Skeletal muscle satellite cell (primary cell): ENCODE measurements around the gene OGA.
"Not testable (repeated sequence)": the region's sequence is repeated elsewhere in the genome, so short reads cannot be mapped to it uniquely, and the experiment has no call there.

Experiments used
- H3K27me3 ChIP-seq: 2 replicates; pipeline ENCODE4 v1.7.0; 2013; ENCODE audit warnings: low read length; ENCODE audit not compliant: control insufficient read depth, insufficient read depth
- H3K36me3 ChIP-seq: 2 replicates; pipeline ENCODE4 v1.7.0; 2013; ENCODE audit warnings: mild to moderate bottlenecking, control low read depth, low read length; ENCODE audit not compliant: insufficient read depth
- H3K4me1 ChIP-seq: 2 replicates; pipeline ENCODE4 v1.7.0; 2013; ENCODE audit warnings: low read length; ENCODE audit not compliant: control insufficient read depth, insufficient read depth
- H3K4me2 ChIP-seq: 2 replicates; pipeline ENCODE4 v1.7.0; 2013; ENCODE audit warnings: mild to moderate bottlenecking, low read length
- H3K4me3 ChIP-seq: 2 replicates; pipeline ENCODE4 v1.7.0; 2013; ENCODE audit warnings: low read length
- H3K9ac ChIP-seq: 2 replicates; pipeline ENCODE4 v1.7.0; 2013; ENCODE audit warnings: mild to moderate bottlenecking, low read depth, low read length, moderate library complexity
- H3K9me3 ChIP-seq: replicated peaks from 2 replicates; pipeline ENCODE4 v1.7.0; 2013; ENCODE audit warnings: mild to moderate bottlenecking, control low read depth, low read length

OGA gene

GRCh38 chr10:101817337-101818118 lies 716 bp downstream of the OGA start:
- Histone ChIP-seq H3K4me3 (peak overlapping the region; percentile 97), H3K9ac (peak overlapping the region; percentile 97), H3K36me3 (peaks cover 6% of the 10 kb centered on the region), H3K9me3 (no peaks in the 10 kb centered on the region), H3K4me1 (peaks cover 32% of the 10 kb centered on the region), H3K27me3 (no peaks in the 10 kb centered on the region), H3K4me2 (peak overlapping the region; percentile 82)

- no peaks in the 10 kb centered on the region for H3K9me3 ChIP-seq
- no peaks in the 10 kb centered on the region for H3K27me3 ChIP-seq
- peak overlapping the region; percentile 82 for H3K4me2 ChIP-seq
- peak overlapping the region; percentile 97 for H3K9ac ChIP-seq
- peaks cover 12% of the 10 kb centered on the region for H3K36me3 ChIP-seq
- H3K4me1 ChIP-seq, result peaks cover 33% of the 10 kb centered on the region
- H3K4me3 ChIP-seq, result peak overlapping the region; percentile 97
These were observed 1.3 kb downstream of the OGA start for GRCh38 chr10:101816913-101817336.

GRCh38 chr10:101816376-101816775 lies 1.9 kb downstream of the OGA start:
- Histone ChIP-seq H3K4me1 (peaks cover 33% of the 10 kb centered on the region), H3K27me3 (no peaks in the 10 kb centered on the region), H3K9me3 (no peaks in the 10 kb centered on the region), H3K4me2 (peak overlapping the region; percentile 82), H3K36me3 (peaks cover 14% of the 10 kb centered on the region), H3K9ac (peak overlapping the region; percentile 97), H3K4me3 (peak overlapping the region; percentile 97)

GRCh38 chr10:101814466-101815071 lies 3.7 kb downstream of the OGA start:
- H3K27me3 ChIP-seq, result no peaks in the 10 kb centered on the region
- no peaks in the 10 kb centered on the region for H3K9me3 ChIP-seq
- peaks cover 33% of the 10 kb centered on the region for H3K4me1 ChIP-seq
- peak overlapping the region; percentile 82 for H3K4me2 ChIP-seq
- peaks cover 26% of the 10 kb centered on the region for H3K36me3 ChIP-seq
- no peak overlapping the region for H3K9ac ChIP-seq
- peak overlapping the region; percentile 97 for H3K4me3 ChIP-seq

GRCh38 chr10:101812606-101813005 lies 5.6 kb downstream of the OGA start:
- Histone ChIP-seq H3K4me2 (no peak overlapping the region), H3K4me3 (no peak overlapping the region), H3K4me1 (peaks cover 26% of the 10 kb centered on the region), H3K9ac (no peak overlapping the region), H3K36me3 (peaks cover 42% of the 10 kb centered on the region), H3K27me3 (no peaks in the 10 kb centered on the region), H3K9me3 (no peaks in the 10 kb centered on the region)

GRCh38 chr10:101807158-101807557 lies 11.1 kb downstream of the OGA start:
- H3K4me3 ChIP-seq, result no peak overlapping the region
- H3K27me3 ChIP-seq, result no peaks in the 10 kb centered on the region
- H3K36me3 ChIP-seq, result peaks cover 72% of the 10 kb centered on the region
- no peak overlapping the region for H3K4me2 ChIP-seq
- H3K9ac ChIP-seq, result no peak overlapping the region
- no peaks in the 10 kb centered on the region for H3K9me3 ChIP-seq
- peaks cover 10% of the 10 kb centered on the region for H3K4me1 ChIP-seq

GRCh38 chr10:101803511-101803910 lies 14.7 kb downstream of the OGA start:
- Histone ChIP-seq H3K4me3 (no peak overlapping the region), H3K9me3 (no peaks in the 10 kb centered on the region), H3K36me3 (peaks cover 83% of the 10 kb centered on the region), H3K27me3 (no peaks in the 10 kb centered on the region), H3K9ac (no peak overlapping the region), H3K4me2 (no peak overlapping the region), H3K4me1 (peaks cover 10% of the 10 kb centered on the region)

- peaks cover 94% of the 10 kb centered on the region for H3K36me3 ChIP-seq
- H3K9ac ChIP-seq, result no peak overlapping the region
- H3K9me3 ChIP-seq, result no peaks in the 10 kb centered on the region
- H3K4me1 ChIP-seq, result no peaks in the 10 kb centered on the region
- H3K27me3 ChIP-seq, result no peaks in the 10 kb centered on the region
- no peak overlapping the region for H3K4me2 ChIP-seq
- no peak overlapping the region for H3K4me3 ChIP-seq
These were observed 20.7 kb downstream of the OGA start for GRCh38 chr10:101797403-101798059.

- peaks cover 87% of the 10 kb centered on the region for H3K36me3 ChIP-seq
- H3K4me3 ChIP-seq, result no peak overlapping the region
- H3K9me3 ChIP-seq, result no peaks in the 10 kb centered on the region
- H3K4me1 ChIP-seq, result no peaks in the 10 kb centered on the region
- no peak overlapping the region for H3K4me2 ChIP-seq
- H3K9ac ChIP-seq, result no peak overlapping the region
- H3K27me3 ChIP-seq, result no peaks in the 10 kb centered on the region
These were observed 24.7 kb downstream of the OGA start for GRCh38 chr10:101793526-101793925.

- Histone ChIP-seq H3K36me3 (peaks cover 82% of the 10 kb centered on the region), H3K27me3 (no peaks in the 10 kb centered on the region), H3K9ac (no peak overlapping the region), H3K4me1 (peaks cover under 1% of the 10 kb centered on the region), H3K9me3 (no peaks in the 10 kb centered on the region), H3K4me3 (no peak overlapping the region), H3K4me2 (no peak overlapping the region)
These were observed 28.6 kb downstream of the OGA start for GRCh38 chr10:101789686-101790085.

- H3K4me1 ChIP-seq, H3K9ac ChIP-seq, H3K9me3 ChIP-seq, H3K27me3 ChIP-seq, H3K4me2 ChIP-seq, H3K4me3 ChIP-seq: not testable (repeated sequence)
- H3K36me3 ChIP-seq, result peaks cover 84% of the 10 kb centered on the region
These were observed 29.0 kb downstream of the OGA start for GRCh38 chr10:101789231-101789630.
